Measurements from ENCODE around the gene ORC5.

- TF ChIP-seq, protein P1, sequence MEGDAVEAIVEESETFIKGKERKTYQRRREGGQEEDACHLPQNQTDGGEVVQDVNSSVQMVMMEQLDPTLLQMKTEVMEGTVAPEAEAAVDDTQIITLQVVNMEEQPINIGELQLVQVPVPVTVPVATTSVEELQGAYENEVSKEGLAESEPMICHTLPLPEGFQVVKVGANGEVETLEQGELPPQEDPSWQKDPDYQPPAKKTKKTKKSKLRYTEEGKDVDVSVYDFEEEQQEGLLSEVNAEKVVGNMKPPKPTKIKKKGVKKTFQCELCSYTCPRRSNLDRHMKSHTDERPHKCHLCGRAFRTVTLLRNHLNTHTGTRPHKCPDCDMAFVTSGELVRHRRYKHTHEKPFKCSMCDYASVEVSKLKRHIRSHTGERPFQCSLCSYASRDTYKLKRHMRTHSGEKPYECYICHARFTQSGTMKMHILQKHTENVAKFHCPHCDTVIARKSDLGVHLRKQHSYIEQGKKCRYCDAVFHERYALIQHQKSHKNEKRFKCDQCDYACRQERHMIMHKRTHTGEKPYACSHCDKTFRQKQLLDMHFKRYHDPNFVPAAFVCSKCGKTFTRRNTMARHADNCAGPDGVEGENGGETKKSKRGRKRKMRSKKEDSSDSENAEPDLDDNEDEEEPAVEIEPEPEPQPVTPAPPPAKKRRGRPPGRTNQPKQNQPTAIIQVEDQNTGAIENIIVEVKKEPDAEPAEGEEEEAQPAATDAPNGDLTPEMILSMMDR (IDR thresholded peaks at IDR 0.05) = no peak
- no peak for TF ChIP-seq USF2 (CRISPR knock-in tag; IDR thresholded peaks at IDR 0.05)
- TF ChIP-seq NR1H2 (CRISPR knock-in tag; IDR thresholded peaks at IDR 0.05) = no peak
Measured at GRCh38 chr7:104098890-104099289, 108.9 kb downstream of the ORC5 start.

Measured in WTC11 (cell line).